MG63 (cell line): Measurements from ENCODE around the gene LYVE1. TPM values are rescaled to one million over a fixed set of nuclear protein-coding genes. Genes with fewer than 3 reads are reported as not detected.
"Not testable (repeated sequence)": the region's sequence is repeated elsewhere in the genome, so short reads cannot be mapped to it uniquely, and the experiment has no call there.

ENCODE experiments used
- DNase-seq: peaks from one replicate; pipeline ENCODE4 v3.0.0-alpha.2; 2020
- H3K27me3 ChIP-seq: fragments of 250-450 bp; sonication (Bioruptor Pico); 2 replicates; pipeline ENCODE4 v1.5.1; 2020; ENCODE audit warnings: mild to moderate bottlenecking, moderate library complexity
- H3K36me3 ChIP-seq: fragments of 250-450 bp; sonication (Bioruptor Pico); 2 replicates; pipeline ENCODE4 v1.5.1; 2020; ENCODE audit warnings: mild to moderate bottlenecking, moderate library complexity
- H3K4me3 ChIP-seq: fragments of 250-450 bp; sonication (Bioruptor Pico); 2 replicates; pipeline ENCODE4 v1.5.1; 2020; ENCODE audit warnings: mild to moderate bottlenecking, moderate library complexity
- H3K9me3 ChIP-seq: fragments of 250-450 bp; sonication (Bioruptor Pico); 2 replicates; pipeline ENCODE4 v1.5.1; 2020; ENCODE audit warnings: mild to moderate bottlenecking, moderate library complexity
- total RNA-seq: library from RNA; depleted of rRNA; stranded (reverse); fragments of >200 nt; shearing (Covaris generic); gene quantifications from 2 replicates; pipeline ENCODE4 v1.2.3, GENCODE V29; 2014; ENCODE audit warnings: low replicate concordance

The LYVE1 gene
- total RNA-seq, 1 experiment from 2014 or later = not detected

DNA sequence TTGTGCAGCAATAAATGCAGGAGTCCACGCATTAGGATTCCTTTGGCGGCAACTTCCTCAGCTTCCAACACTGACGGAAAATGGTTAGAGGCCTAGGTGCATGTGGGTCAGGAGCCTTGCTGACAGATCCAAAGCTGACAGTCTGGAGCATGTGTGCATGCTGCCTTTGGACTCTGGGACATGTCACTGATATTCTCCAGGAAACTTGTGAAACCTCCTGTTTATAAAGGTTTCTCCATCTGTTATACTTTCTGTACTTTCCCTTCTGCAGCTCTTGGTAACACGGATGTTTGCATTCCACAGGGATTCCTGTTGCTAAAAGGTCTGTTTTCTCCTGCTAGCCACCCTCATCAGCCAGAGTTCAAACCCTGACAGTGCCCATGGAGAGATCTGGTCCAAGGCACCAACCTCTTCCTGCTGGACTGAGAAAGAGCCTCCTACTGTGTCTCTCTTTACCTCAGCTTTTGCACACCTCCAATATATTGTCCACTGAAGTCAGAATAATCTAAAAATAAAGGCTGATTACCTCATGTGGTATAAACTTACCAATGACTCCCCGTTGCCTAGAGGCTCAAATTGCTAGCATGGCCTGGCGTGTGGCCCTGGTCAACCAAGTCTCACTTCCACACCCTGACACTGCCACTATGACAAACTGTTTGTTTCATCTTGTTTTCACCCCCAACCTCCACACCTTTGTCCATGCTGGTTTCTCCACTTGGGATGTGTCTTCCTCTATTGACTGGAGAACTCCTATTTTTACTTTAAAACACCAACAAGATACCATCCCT, 31.1 kb upstream of the LYVE1 start:
- H3K36me3 ChIP-seq = no peaks in the 10 kb centered on the region
- DNase-seq = no peak
- no peaks in the 10 kb centered on the region for H3K27me3 ChIP-seq
- no peak overlapping the region for H3K4me3 ChIP-seq
- H3K9me3 ChIP-seq = no peaks in the 10 kb centered on the region

DNA sequence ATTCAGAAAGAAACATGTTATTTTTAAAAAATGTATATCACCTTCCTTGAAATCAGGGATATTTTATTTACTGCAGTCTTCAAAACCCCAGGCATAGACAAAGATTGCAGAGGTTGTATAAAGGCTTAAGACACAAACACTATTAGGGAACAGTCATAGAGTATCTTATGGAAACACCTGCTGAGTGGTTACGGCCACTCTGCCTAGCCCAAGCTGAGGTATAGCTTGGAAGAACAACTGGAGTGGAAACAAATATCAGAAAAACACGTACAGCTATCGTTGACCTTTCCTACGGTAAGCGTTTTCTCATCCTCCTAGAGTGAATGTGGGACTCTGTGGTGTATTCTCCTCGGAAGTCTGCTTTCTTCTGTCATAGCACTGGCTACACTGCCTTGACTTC, 30.4 kb upstream of the LYVE1 start:
- DNase-seq = no peak

DNA sequence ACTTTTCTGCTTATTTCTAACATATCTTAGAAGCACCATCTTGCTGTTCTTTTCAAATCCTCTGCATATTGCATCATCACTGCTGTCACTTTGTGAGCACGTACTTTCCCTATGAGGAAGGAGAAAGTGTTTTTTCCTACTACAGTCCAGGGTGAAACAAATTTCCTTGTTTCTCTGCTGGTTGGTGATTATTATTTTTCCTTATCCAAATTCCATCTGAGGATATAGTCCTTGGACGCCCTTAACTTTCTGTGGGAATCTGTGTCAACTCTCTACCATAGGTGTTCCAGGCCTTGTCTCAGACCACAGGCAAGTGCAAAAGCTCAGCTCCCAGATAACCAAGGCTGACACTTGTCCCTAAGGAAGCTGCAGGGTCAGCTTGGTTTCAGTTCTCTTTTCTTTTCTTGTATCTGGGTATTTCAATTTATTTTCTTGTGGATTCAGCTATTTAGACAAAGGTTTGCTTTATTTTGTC, 29.4 kb upstream of the LYVE1 start:
- Histone ChIP-seq H3K36me3 (no peaks in the 10 kb centered on the region), H3K4me3 (no peak overlapping the region), H3K9me3 (no peaks in the 10 kb centered on the region), H3K27me3 (no peaks in the 10 kb centered on the region)
- DNase-seq = no peak

More for the DNA sequence above, 30.4 kb upstream of the LYVE1 start:
- Histone ChIP-seq H3K27me3 (no peaks in the 10 kb centered on the region), H3K4me3 (no peak overlapping the region), H3K9me3 (no peaks in the 10 kb centered on the region), H3K36me3 (no peaks in the 10 kb centered on the region)

DNA sequence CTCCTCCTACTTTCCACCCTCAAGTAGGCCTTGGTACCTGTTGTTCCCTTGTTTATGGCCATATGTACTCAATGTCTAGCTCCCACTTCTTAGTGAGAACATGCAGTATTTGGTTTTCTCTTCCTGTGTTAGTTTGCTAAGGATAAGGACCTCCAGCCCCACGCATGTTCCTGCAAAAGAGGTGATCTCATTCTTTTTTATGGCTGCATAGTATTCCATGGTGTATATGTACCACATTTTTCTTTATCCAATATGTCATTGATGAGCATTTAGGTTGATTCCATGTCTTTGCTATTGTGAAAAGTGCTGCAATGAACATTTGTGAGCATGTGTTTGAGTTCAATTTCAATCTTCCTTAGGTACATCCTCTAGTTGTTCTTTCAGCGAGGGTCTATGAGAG, 27.4 kb upstream of the LYVE1 start:
- not testable (repeated sequence) for H3K27me3 ChIP-seq, DNase-seq, H3K36me3 ChIP-seq, H3K4me3 ChIP-seq, H3K9me3 ChIP-seq

DNA sequence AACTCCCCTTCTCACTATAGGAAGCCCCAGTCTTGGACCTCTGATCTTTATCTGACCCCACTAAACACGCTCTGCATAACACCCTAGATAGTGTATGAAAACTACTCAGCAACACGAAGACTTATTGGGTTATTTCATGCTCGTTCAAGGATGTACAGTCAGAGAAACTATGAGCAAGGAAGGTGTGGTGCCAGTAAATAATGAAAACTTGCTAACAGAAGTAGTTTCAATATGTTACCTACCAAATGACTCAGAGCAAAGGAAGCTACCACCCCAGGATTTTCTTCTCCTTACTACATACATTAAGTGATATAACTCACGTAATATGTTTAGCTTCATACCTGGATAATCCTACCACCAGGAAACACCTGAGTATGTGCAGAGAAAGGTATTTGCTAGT, 25.9 kb upstream of the LYVE1 start:
- H3K27me3 ChIP-seq = no peaks in the 10 kb centered on the region
- no peak overlapping the region for H3K4me3 ChIP-seq
- H3K36me3 ChIP-seq = no peaks in the 10 kb centered on the region
- no peak for DNase-seq
- H3K9me3 ChIP-seq = no peaks in the 10 kb centered on the region

DNA sequence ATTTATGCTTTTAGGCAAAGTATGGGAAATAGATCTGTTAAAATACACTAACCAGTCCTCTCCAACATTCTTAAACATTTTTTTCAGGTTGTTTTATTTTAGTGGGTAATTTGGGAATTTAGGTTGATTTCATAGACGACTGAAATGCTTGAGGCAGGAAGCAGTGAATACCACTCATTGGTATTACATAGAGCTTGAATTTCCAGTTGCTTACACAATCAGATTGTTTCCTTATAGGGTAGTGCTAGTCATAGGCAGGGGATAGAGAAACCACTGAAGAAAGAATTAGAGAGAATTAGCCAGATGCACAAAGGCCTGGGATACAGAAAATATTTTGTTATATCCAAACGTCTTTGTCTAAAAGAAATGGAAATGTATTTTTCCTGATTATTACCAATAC, 23.9 kb upstream of the LYVE1 start:
- no peaks in the 10 kb centered on the region for H3K27me3 ChIP-seq
- no peak for DNase-seq
- H3K36me3 ChIP-seq = no peaks in the 10 kb centered on the region
- no peak overlapping the region for H3K4me3 ChIP-seq
- no peaks in the 10 kb centered on the region for H3K9me3 ChIP-seq

DNA sequence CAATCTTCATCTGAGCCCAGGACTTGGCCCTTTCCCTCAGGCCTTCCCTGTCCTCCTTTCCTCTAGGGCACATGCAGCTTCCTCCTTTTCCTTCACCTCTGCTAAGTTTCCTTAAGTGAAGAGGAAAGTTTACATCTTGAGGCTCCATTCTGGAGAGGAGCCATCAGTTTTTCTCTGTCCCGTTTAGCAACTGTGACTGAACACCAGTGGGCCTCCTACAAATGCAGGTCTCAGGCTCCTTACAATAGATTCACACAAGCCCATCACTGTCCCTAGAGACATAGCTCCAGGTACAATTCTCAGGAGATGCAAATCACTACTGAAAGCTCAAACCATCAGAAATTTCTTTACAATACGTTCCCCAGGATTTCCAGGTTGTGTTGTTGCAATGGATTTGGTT, 23.3 kb upstream of the LYVE1 start:
- H3K4me3 ChIP-seq = no peak overlapping the region
- no peaks in the 10 kb centered on the region for H3K36me3 ChIP-seq
- no peaks in the 10 kb centered on the region for H3K27me3 ChIP-seq
- no peaks in the 10 kb centered on the region for H3K9me3 ChIP-seq
- DNase-seq = no peak

DNA sequence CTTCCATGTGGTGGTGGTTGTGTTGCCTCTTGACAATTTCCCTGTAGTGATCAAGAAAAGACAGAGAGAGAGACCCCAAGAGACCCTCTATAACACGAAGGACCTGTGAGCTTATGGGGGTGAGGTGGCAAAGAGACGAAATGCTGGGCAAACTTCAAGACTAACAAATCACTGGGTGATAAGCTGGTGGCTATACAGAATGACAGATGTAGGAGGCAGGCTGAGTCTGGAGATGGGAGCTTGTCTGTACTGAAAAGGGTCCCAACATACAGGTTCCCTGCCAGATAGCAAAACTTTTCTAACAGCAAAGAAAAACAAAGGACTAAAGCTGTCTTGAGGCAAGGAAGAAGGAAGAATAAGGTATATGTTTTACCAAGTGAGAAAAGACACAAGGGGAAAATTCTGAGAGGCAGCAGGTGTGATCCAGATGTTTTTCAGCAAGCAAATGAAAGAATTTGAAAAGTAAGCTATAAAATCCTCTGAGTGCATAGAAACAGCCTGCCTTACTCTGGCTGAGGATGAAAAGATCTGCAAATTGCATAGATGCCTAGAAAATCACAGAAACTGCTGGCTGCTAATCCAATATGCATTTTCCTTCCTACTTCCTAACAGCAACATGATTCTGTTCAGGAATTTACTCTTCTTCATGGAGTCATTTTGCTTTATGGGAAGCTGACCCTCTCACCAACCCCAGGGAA, 21.9 kb upstream of the LYVE1 start:
- no peak for DNase-seq
- no peaks in the 10 kb centered on the region for H3K27me3 ChIP-seq
- H3K9me3 ChIP-seq = no peaks in the 10 kb centered on the region
- H3K36me3 ChIP-seq = no peaks in the 10 kb centered on the region
- no peak overlapping the region for H3K4me3 ChIP-seq

DNA sequence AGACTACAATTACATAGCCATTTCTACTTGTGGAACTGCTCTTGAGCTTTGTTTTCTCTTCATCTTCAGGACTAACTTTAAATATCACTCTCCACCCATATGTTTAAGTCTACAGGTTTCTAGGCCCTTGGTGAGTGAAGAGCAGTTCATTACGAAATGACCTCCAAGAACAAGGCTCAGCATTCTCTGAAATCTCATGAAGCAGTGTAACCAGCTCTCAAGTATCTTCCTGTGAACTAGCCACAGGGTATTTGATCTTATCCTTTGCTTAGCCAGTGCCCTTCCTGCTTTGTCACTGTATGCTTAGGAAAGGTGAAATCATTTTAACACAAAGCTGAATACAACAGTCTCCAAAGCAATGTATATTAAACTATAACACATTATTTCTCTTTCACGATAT, 20.4 kb upstream of the LYVE1 start:
- DNase-seq = no peak
- no peaks in the 10 kb centered on the region for H3K36me3 ChIP-seq
- H3K9me3 ChIP-seq = no peaks in the 10 kb centered on the region
- H3K27me3 ChIP-seq = no peaks in the 10 kb centered on the region
- no peak overlapping the region for H3K4me3 ChIP-seq

DNA sequence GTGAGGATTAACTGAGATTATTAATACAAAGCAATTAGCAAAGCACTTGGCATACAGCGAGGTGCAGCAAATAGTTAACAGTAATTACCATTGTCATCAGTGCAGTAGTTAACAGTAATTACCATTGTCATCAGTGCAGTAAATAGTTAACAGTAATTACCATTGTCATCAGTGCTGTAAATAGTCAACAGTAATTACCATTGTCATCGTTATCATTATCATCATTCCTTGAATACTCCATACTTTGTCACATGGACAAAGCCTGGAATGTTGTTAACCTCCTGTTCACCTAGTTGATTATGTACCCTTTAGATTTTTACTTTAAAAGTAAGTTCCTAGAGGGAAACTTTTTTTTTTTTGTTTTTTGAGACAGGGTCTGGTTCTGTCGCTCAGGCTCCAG, 19.5 kb upstream of the LYVE1 start:
- no peak for DNase-seq
- H3K9me3 ChIP-seq = no peaks in the 10 kb centered on the region
- H3K4me3 ChIP-seq = no peak overlapping the region
- H3K36me3 ChIP-seq = no peaks in the 10 kb centered on the region
- H3K27me3 ChIP-seq = no peaks in the 10 kb centered on the region

DNA sequence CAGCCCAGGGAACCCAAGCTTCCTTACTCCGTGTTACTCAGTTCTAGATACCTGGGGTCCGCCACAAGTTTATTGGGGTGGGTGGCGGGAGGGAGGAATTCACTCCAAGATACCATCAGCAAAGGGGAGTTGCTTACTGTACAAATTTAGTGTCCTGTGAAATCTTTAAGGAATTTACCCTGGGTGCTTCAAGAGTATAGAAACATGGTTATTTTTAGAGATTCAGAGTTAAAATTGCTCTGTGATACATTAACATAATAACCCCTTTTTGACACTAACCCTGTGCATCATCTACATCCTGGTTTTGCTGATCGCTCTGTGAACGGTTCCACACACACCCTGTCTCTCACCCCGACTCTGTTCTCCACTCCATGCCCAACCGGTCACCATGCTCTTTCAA, 18.9 kb upstream of the LYVE1 start:
- no peak for DNase-seq
- Histone ChIP-seq H3K4me3 (no peak overlapping the region), H3K36me3 (no peaks in the 10 kb centered on the region), H3K9me3 (no peaks in the 10 kb centered on the region), H3K27me3 (no peaks in the 10 kb centered on the region)

DNA sequence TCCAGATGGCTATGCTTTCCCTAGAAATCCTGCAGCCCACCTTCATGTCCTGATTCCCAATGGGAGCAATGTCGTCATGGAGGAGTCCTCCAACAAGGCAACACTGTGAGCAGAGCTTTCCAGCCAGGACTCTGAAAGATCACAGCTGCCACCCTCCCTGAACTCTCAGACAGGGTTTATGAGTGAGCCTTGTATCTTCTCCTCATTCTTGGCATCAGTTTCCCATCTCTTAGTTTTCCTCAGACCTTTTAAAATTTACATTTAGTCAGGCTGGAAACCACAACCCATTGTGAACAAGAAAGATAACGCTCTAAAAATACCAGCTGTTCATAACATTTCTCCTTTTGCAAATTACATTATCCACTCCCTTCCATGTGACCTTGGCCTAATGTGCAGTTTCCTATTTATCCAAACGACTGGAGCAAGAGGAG, 15.6 kb upstream of the LYVE1 start:
- no peak for DNase-seq
- no peaks in the 10 kb centered on the region for H3K27me3 ChIP-seq
- H3K9me3 ChIP-seq = no peaks in the 10 kb centered on the region
- no peak overlapping the region for H3K4me3 ChIP-seq
- no peaks in the 10 kb centered on the region for H3K36me3 ChIP-seq

DNA sequence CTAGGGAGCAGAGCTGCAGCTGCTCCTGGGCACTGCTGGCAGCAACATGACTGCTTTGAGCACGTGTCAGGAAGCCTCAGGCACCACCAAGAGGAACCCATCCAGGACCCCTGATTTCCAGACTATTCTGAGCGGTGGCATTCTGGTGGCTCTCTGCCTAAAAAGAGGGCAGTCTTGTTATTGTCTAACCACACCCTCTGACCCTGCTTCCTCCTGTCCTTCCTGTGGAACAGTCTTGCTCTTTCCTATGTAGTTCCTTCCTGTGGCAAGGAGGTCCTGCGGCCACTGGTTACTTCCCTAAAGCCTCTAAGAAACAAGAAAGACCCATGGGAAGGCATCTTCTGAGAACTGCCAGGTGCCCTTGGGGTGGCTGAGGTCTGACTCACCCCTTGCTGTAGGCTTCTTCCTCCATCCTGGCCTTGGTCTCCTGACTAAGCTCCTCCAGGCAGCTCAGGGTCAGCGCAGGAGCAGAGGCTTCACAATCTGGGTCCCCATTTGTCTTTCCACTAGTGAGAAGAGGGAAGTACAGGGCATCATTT, 13.1 kb upstream of the LYVE1 start:
- Histone ChIP-seq H3K9me3 (no peaks in the 10 kb centered on the region), H3K4me3 (no peak overlapping the region), H3K36me3 (no peaks in the 10 kb centered on the region), H3K27me3 (no peaks in the 10 kb centered on the region)
- DNase-seq = peak; percentile 12

DNA sequence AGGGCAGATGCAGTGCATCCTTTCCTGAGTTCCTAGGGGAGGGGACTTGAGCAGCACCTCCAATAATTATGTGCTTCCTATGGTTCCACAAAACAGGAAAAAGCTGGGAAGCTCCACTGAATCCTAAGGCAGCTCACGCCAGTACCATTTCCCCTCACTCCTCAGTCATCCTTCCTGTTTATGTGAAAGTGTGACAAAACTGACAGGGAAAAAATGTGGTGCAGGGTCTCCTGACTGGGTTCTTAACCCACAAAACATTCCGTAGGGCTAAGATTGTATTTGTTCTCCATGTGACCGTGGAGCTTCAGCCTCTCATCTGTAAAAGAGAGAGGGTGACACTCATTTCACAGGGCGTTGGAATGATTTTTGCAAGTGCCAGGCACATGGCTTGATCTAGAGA, 12.2 kb upstream of the LYVE1 start:
- H3K27me3 ChIP-seq = no peaks in the 10 kb centered on the region
- no peak overlapping the region for H3K4me3 ChIP-seq
- no peak for DNase-seq
- no peaks in the 10 kb centered on the region for H3K36me3 ChIP-seq
- no peaks in the 10 kb centered on the region for H3K9me3 ChIP-seq

DNA sequence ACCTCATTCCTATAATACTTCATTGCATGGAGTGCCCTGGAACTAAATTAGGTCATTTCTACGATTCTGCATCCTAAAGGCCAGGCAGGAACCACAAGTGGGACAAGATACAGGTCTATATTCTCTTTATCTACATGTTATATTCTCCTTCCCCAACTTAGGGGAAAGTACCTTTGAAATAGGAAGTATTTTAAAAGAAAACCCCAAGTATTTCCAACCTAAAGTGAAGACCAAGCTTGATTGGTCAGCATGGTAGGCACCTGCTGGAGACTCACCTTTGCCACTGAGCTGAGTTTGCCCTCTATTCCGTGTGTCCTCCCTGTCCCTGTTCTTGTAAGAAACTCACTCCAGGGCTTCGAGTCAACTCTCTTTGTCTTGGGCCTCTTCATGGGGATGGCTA, 11.2 kb upstream of the LYVE1 start:
- Histone ChIP-seq H3K27me3 (no peaks in the 10 kb centered on the region), H3K4me3 (no peak overlapping the region), H3K9me3 (no peaks in the 10 kb centered on the region), H3K36me3 (no peaks in the 10 kb centered on the region)
- no peak for DNase-seq

DNA sequence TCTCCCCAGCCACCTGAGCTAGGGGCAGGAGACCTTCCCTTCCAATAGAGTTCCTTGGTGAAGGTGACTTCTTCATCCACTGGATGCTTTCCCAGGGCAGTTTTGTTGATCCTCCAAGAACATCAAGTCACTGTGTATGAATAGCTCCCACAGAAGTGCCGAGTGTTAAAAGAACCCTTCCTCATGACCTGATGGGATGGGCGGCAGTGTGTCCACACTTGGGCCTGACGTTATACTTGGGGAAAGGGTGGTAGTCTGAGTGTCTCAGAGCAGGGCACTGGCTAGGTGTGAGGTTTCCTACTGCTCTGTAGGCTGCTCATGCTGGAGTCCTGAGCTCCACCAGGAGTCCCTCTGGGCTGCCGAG, 7.6 kb upstream of the LYVE1 start:
- Histone ChIP-seq H3K9me3 (no peaks in the 10 kb centered on the region), H3K27me3 (no peaks in the 10 kb centered on the region), H3K36me3 (no peaks in the 10 kb centered on the region)

DNA sequence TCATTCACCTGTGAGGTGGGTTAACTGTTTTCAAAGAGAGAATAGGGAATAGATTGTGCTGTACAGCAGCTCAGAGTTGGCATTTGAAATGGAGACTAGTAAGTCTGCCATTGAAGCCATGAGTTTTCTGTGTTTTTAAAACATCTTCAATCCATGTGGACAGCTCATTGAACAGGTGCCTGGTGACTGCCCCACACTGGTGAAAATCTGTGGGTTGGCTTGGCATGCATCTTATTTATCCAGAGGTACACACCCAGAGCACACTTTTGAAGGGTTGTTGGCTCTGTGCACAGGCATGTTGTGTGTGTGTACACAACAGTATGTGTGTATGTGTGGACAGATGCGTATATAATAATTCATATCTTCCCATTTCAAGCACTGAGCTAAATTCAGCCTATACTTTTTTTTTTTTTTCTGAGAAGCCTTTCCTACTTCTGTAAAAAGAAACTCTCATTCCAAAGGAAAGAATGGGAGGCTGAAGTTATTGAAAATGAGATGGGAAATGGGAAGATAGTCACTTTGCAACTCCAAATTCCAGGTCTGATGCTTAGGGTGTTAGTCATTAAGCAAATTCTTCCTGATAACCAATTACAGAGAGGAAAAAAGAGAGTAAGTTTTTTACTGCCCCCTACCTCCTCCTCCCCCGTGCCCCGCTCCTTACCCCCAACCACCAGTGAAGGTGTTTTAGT, 7.0 kb upstream of the LYVE1 start:
- H3K36me3 ChIP-seq = no peaks in the 10 kb centered on the region
- no peak for DNase-seq
- no peaks in the 10 kb centered on the region for H3K27me3 ChIP-seq
- no peaks in the 10 kb centered on the region for H3K9me3 ChIP-seq
- H3K4me3 ChIP-seq = no peak overlapping the region

More for the DNA sequence above, 7.6 kb upstream of the LYVE1 start:
- H3K4me3 ChIP-seq = no peak overlapping the region
- no peak for DNase-seq
